NOMO-1 treated with dmso at 0.1 percent for 144 hours (cell line): ENCODE results near the gene LGR4.

ENCODE experiments used
- DNase-seq: peaks from one replicate; lab custom pipeline; 2025; ENCODE audit not compliant: unreplicated experiment; lab: John Stamatoyannopoulos, UW

LGR4 gene

DNA sequence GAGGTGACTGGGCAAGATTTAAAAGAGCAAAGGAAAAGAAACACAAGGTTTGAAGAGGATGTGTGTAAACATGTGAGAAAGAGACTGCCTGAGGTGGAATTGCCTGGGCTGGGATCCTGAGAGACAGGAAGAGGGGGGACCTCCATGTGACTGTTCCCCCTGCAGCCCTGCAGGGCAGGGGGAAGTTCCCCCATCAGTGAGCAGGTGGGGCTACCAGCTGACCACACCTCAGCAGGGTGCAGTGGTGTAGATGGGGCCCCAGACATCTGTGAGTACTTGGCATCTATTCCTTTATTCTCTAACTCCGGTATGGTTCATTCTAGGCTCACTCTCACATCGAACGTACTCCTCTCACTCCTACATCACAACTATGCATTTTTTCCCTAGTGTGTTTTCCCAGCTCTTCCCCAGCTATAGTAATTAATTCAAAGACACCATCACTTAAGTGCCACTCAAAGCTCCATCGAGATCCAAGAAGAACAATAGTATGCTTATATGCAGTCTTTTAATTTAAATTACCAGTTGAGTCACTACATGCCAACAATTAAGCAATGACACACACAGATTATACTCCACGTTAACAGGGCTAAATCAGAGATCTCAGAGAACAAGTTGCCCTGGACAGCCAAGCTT is 42.7 kb downstream of the LGR4 start:
- DNase-seq = no peak

DNA sequence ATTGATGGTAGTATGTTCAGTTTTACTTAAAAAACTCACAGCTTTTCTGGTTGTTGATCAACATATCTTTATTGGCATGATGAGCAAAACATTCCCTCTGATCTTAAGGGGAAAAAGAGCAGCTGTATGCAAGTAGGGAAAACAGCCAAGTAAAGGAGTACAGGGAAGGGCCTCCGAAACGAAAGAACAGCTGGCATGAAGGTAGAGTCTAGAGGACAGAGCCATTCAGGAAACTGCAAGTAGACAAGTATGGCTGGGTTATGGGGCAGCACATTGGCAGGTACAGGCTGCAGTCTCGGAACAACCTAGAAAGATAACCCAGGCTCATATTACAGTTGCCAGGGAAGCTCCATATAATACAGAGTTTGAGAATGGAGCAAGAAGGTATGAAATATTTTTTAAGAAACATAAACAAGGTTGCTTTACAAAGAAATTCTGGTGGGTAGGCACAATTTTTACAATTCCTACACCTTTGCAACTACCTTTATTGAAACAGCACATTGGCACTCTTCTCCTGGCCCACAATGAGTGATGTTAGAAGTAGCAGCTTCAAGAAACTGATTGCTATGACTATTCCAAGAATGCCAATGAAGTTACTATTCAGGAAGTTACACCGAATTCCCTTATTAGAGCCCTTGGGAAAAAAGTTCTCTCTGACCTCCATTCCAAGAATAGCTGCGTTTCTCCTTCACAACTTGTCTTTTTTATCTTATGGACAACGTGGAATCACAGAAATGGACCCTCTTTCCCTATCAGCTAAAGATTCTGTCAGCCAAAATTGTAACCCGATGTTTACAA is 45.2 kb downstream of the LGR4 start:
- DNase-seq = no peak

DNA sequence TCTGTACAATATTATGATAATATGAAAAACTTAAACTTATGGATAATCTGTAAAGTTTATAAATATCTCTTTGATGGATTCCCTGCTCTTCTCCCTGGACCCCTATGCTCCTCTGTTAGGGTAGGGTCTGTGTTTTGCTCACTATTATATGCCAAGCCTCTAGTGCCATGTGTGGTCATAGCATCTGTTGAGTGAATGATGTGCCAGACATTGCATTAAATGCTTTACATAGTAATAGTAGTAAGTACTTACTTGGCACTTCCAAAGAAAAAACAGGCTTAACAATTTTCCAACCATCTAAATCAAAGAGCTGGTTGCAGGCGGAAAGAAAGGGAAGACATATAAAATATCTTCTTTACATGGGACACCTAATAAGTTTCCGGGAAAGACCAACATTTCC is 46.8 kb downstream of the LGR4 start:
- DNase-seq = no peak

DNA sequence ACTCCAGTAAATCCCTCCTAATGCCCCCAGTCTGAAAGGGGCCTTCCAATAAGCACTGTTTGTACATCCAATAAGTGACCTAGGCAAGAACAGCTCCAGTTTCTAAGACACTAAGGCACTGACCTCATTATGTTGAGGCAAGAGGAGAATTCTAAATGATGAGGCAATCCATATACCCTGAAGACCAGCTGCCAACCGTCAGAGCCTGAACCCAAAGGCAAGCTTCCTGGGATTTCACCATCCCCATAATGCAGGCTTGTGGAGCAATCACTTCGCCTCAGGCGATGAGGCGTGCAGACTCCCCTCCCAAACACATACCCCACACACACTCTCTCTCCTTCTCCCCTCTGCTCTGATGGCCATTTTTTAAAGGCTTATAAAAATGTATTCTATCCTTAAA is 49.5 kb downstream of the LGR4 start:
- peak; percentile 48 for DNase-seq

DNA sequence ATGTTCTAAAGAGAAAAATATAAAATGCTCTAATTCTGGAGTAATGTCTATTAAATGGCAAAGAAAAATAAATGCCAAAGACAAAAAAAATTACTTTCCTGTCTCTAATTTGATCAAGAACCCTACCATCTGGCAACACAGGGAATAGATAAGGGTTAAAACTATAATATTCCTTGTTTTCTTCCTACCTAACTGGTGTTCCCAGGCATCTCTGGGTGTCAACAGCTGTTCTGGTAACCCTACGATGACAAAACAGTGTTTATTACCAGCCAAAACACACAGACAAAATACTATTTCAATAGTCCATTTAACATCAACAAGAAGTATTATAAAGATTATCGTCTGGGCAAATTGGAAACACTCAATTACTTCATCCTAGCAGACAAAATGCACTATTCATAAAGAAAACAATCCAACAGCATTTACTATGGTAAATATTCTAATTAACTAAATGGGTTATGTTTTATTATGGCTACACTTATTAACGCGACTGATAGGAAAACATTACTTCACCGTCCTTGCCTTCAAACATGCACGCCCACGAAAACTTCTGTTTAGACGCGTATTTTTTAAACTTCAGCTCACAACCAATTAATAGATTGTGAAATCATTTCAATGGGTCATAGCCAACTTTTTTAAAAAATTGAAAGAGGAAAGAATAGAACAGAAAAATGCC is 50.6 kb downstream of the LGR4 start:
- no peak for DNase-seq

DNA sequence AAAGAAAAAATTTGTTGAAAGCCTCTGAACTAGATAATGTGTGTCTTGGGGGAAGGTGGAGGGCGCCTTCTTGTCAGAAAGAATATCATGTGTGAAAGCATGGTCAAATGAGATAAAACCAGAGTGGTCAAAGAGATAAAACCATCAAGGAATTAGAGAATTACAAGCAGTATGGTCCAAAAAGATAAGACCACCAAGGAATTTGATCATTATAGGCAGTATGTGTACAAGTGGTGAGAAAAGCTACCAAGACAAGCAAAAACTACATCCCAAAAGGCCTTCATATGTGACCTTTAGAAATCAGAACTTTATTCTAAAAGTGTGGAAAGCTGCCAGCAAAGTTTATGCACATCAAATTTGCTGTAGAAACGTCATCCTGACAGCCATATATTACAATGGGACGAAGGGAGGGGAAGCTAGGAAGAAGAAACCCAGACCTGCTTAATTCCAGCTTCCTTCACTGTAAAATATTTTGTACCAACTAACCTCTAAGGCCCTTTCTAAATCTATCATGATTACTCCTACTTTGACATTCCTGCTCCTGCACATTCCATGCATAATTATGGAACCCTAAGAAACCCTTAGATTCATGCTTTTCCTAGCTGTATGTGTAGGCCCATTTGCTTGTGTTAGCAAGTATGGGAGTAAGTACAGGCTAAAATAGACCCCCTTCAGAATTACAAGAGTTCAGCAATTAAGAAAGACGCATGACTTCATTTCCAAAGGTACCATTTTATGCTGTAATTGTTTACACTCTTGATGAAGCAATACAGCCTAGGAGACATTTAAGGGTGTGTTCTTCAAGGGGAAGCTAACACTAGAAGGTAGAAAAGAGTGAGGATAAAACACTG is 51.6 kb downstream of the LGR4 start:
- DNase-seq = no peak

DNA sequence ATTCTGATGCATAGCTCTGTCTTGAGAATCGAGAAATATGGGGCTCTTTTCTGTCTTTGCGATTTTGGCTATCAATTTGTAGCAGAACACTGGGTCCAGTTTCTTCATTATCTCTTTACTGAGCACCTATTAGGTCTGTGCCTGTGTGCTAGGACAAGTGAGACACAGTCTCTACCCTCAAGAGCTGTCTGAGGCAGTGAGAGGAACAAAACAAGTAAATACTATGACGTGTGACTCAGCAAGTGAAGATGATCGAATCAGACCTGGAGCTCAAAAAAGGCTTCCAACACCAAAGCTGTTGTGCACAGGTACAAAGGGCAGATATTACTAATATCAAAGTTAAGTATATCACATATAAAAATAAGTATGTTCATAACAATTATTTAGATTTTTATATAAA is 52.4 kb downstream of the LGR4 start:
- no peak for DNase-seq

DNA sequence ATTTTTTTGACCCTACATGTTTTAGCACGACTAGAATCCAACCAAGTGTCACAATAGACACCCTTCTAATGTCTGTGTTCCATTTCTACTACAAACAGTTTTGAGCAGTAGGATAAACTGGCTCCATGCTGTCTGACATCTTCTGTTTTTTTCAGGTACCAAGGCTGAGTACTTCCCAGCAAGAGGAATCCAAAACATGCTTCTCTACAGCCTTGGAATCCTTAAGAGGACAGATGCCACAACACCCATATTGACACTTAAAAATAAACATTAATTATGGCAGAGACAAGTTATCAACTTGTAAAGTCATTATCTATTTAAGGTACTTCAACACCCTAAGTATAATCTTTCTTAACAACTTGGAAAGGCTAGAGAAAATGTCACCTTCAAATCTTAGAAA is 54.2 kb downstream of the LGR4 start:
- no peak for DNase-seq

DNA sequence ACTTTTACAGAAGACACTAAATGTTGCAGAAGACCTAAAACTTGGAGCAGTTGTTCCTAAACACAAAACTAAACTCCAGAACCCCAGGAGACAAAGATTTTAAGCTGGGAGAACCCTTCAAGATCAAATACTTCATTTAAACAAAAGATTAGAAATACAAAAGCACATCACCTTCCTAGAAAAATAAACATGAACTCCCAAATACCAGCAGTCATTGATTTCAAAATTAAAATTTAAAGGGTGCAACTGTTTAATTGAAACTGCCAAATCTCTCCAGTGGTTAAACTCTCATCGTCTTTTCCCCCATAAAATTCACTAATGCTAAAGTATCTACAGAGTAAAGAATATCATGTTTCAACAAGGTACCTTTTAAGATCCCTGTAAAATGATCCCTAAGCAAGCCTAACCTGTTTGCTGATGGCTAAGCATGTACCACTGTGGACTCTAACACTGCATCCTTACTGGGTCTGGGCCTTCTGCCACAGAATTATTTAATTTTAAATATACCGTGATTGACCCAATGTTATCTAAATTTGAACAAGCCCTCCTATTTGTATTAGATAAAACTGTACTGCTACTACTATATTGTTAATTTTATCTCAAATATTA is 55.9 kb downstream of the LGR4 start:
- DNase-seq = no peak

DNA sequence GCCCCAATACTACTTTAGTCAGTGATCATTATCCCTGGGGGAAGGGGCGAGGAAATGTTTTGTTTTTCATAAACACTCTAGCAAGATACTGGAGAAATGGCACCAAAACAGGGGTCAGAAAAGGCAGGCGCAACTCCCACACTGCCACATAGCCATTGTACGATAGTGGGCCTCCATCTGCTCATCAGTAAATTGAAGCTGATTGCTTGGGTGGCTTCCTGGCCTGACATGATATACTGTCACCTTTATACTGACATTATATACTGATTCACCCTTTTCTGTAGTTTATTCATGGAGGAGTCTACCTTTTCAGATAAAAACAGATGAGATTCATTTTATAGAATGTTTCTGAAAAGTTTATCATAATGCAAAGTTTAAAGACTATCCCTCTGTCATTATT is 57.9 kb downstream of the LGR4 start:
- no peak for DNase-seq

DNA sequence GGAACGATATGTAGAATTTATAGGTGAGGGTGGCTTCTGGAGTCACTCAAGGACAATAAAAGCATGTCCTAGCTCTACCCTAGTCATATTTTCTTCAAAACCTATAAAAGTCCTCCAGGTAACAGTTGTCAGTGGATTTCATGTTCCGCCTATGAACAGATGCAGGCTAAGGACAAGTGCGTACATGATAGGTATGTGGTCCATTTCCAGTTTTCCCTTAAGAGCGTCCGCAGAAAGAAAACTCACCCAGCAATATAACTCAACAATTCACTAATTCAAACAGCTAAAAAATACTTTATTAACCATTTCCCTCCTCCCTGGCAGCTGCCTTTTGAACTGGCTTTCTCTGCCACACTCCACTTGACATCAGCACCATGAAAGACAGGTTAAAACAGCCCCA is 59.4 kb downstream of the LGR4 start:
- no peak for DNase-seq

DNA sequence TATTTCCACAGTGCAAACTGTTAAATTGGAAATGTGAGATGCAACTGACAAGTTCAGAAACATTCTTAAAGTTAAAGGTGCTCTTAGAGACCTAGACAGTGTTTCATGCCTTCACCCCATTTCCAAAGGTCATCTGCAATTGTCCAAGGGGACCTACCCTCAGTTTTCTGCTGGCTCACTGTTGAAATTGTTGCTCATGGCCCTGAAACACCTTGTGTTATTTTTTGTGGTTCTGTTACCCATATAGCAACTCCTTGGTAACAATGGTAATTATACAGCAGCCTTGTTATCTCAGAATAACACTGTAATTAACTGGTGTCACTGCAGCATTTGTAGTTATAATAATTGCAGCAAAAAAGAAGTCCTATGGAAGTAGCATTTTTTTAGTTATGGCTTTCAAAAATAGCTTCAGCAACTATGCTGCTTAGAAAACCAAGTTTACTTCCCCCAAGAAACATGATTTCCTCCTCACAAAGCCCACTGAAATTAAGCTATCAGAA is 60.3 kb downstream of the LGR4 start:
- no peak for DNase-seq

DNA sequence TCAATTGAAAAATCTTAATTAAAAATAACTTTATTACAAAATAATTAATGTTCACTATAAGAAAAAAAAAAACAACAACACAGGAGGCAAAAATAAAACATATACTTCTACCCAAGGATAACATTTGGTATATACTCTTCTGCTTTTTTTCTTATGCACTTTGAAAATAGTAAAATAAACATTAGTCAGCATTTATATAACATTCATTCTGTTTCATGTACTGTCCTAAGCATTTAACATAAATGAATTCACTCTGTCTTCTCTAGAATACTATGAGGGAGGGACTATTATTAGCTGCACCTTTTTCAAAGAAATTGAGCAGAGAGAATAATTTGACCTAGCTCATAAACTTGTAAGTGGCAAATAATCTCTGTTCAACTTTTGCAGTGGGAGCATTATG is 61.3 kb downstream of the LGR4 start:
- DNase-seq = no peak

DNA sequence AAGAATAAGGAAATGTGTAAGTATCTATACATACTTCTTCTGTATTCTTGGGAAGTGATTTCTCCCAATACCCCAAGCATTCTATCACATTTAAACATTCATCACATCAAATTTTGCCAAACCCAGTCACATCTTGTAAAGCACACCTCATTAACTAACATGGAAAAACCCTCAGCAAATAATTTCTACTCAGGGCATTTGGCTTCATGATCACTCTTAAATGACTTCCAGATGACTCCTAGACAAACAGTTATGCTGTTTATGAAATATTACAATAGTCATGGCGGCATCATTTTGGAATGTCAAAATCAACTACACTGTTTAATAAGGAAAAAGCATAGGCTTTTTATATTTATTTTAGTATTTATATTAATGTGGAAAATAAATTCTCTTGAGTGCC is 62.3 kb downstream of the LGR4 start:
- no peak for DNase-seq

DNA sequence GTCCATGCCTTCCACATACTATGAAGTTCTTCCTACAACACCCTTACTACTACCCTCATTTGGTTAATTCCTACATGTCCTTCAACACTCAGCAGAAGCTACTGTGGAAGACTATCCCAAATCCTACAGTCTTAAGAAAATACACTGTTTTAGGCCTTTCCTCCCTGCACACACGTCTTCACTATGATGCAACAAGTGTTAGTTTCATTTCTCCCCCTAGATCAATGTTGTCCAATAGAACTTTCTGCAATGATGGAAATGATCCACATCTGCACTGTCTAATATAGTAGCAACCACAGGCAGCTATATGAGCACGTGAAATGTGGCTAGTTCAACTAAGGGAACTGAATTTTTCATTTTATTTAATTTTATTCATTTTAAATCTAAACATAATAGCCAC is 62.8 kb downstream of the LGR4 start:
- DNase-seq = peak; percentile 16

DNA sequence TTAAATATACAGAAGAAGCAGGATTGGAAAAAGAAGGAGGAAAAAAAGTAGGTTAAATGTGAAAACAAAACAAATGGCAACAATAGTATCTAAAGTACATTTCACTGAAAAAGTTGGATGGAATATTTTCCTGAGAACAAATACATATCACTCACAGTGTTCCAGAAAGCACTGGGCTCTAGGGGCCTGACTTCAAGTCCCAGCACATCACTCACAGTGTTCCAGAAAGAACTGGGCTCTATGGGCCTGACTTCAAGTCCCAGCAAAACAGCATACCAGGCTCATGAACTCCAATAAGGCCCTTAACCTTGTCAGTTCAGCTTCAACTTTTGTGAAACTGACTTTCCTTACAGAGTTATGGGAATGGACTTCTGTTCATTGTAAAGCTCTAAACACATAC is 63.5 kb downstream of the LGR4 start:
- no peak for DNase-seq

DNA sequence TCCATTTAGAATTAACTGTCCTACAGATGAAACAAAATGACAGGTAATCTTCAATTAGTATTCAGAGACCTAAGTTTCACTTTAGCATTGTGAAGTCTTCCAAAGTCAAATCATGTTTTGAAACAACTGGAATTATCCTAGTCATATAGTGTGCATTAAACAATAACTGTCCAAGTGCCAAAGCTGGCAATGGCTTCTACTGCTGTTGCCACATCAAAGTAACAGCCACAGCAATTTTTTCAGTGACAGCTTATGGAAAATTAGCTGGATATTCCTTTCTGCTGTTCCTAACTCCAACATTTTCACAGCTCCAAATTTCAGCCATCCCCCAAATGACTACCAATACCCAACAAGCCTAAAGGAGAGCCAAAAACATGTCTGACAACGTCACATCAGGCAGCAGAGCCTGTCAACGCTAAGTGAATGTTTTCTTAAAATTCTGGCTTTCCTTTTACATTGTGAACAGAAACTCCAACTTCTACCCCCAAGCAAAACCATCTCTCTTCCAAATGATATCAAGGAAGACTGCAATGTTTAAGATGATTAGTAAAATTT is 64.3 kb downstream of the LGR4 start:
- DNase-seq = no peak

DNA sequence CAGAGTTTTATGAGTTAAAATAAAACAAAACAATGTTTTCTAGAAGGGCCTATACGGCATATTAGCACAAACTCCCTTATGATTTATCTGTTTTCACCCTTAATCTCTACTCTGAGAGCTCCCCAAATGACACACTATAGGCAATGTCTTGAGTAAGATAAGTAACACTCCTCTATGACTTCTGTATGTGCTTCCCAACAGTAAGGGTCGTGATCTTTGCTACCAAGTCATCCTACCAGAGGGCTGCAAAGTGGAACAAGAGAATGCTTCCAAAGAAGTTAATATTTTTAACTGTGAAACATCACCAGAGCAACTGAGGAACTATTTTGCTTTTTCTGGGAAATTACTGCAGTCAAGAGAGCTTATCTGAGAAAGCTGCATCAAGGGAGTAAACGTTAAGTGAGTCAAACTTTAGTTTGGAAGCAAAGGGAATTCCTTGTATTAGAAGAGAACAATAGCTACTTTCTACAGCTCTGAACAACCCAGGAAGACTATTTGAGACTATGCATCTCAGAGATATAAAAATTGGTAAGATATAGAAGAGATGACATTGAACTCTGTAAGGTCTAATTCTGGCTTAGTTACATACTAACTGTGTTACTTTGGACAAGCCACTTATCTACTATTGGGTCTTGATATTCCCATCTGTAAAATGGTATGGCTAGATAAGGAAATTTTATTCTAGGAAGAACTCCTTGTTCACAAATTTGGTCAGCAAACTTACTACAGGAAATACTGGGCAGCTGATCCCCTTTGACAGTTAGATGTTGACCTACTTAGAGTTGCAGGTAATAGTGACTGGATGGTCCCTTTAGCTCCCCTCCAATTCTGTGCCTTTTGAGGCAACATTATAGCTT is 65.9 kb downstream of the LGR4 start:
- DNase-seq = no peak

DNA sequence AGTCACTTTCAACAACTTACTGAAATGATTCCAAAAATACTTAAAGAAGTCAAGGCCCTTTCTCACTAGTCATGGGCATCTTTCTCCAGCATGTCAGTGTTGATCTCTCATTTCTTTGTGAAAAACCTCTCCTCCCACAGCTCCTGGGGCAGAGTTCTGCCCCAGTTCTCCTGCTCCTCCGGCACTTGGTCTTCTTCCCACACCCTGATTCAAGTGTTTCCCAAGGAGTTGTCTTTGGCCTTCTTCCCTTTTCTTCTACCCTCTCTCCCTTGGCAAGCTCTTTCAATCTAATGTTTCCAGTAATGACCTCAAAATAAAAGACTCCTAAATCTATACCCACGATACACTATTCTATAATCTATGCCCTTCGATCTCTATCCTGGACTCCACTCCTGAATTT is 67.5 kb downstream of the LGR4 start:
- DNase-seq = no peak

DNA sequence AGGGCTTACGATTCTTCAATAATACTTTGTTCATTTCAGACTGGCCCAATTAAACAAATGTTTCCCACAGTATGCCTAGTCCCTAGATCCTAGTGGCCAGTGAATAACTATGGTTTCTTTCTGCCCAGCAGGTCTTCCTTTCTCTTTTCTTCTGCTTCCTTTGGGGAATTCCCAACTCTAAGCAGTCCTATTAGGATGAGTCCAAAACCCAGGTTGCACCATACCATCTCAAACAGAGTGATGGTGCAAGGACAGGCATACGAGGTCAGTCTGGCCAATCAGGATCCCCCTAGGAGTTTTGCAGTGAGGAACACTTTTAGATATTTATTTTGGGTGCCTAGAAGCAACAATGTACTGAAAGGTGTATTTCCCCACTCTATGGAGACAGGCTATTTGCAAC is 68.2 kb downstream of the LGR4 start:
- DNase-seq = no peak
